DOHH2 (cell line): Measurements from ENCODE around the gene RNASEH2C.

Experiments
- EZH2phosphoT487 ChIP-seq: fragments of 200-600 bp; sonication (generic); IDR thresholded peaks from 2 replicates; pipeline ENCODE4 v1.6.1; 2017; ENCODE audit warnings: borderline replicate concordance, mild to moderate bottlenecking, antibody characterized with exemption, low read length, moderate library complexity, mixed read lengths
- TF ChIP-seq, protein P1 (sequence below): fragments of 200-600 bp; sonication (generic); IDR thresholded peaks from one replicate; pipeline ENCODE4 v1.5.1; 2014; ENCODE audit warnings: antibody characterized with exemption, mild to moderate bottlenecking, low read depth, low read length; ENCODE audit not compliant: poor library complexity, severe bottlenecking

- TF ChIP-seq, protein P1, sequence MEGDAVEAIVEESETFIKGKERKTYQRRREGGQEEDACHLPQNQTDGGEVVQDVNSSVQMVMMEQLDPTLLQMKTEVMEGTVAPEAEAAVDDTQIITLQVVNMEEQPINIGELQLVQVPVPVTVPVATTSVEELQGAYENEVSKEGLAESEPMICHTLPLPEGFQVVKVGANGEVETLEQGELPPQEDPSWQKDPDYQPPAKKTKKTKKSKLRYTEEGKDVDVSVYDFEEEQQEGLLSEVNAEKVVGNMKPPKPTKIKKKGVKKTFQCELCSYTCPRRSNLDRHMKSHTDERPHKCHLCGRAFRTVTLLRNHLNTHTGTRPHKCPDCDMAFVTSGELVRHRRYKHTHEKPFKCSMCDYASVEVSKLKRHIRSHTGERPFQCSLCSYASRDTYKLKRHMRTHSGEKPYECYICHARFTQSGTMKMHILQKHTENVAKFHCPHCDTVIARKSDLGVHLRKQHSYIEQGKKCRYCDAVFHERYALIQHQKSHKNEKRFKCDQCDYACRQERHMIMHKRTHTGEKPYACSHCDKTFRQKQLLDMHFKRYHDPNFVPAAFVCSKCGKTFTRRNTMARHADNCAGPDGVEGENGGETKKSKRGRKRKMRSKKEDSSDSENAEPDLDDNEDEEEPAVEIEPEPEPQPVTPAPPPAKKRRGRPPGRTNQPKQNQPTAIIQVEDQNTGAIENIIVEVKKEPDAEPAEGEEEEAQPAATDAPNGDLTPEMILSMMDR, result no peak
- no peak for TF ChIP-seq EZH2phosphoT487
Observed at GRCh38 chr11:65672180-65672860, 48.3 kb downstream of the RNASEH2C start.
